ENCODE data around the gene LAMTOR3.

DNA sequence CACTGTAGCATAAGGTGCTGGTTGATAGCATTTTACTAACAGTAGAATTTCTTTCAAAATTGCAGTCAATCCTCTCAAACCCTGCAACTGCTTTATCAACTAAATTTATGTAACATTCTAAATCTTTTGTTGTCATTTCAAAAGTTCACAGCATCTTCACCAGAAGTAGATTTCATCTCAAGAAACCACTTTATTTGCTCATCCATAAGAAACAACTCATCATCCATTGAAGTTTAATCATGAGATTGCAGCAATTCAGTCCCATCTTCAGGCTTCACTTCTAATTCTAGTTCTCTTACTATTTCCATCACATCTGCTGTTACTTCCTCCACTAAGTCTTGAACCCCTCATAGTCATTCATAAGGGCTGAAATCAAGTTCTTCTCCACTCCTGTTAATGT, 21.7 kb downstream of the LAMTOR3 start:
- no peak for TF ChIP-seq POLR2A (IDR thresholded peaks at IDR 0.05)
- no peak for TF ChIP-seq CTCF (IDR thresholded peaks at IDR 0.05)

Measured in right lobe of liver (tissue), 4 donors.